HCT116 (cell line): ENCODE results near the gene RPN1. TPM values are rescaled to one million over a fixed set of nuclear protein-coding genes. Genes with fewer than 3 reads are reported as not detected.

Experiments
- ATAC-seq: fragments of 200-7000 bp; cut with Tn5 transposase; 2 replicates; pipeline ENCODE4 v1.9.1; 2020; ENCODE audit warnings: mild to moderate bottlenecking, moderate library complexity
- BruUV-seq: library from RNA; stranded (reverse); fragments of 400-500 nt; replicated peaks from 2 replicates; lab custom pipeline; 2021; lab: Mats Ljungman, UMichigan
- CTCF ChIA-PET: fragments of 300-600 bp; sonication (Branson Sonifier 250); formaldehyde crosslinking; loops from one replicate; lab custom pipeline; 2021; ENCODE audit warnings: antibody characterized with exemption; lab: Charles Lee
- POLR2A ChIA-PET: fragments of 300-600, 350-600 bp; sonication (Branson Sonifier 250); formaldehyde crosslinking; loops from one replicate; lab custom pipeline; 2021; ENCODE audit warnings: antibody characterized with exemption; lab: Charles Lee
- RAD21 ChIA-PET, 2 experiments: fragments of 300-600 bp; sonication (Branson Sonifier 250); formaldehyde crosslinking; loops; one replicate each; lab custom pipeline; 2023; ENCODE audit warnings: low total read pairs in 2 of 2; ENCODE audit not compliant: uncharacterized antibody in 2 of 2, unreplicated experiment in 2 of 2, low non-redundant PET in 1 of 2; lab: Charles Lee
- DNase-seq: peaks from one replicate; pipeline ENCODE4 v3.0.0-alpha.2; 2010; ENCODE audit warnings: low read depth, low spot score
- H2AFZ ChIP-seq: fragments of 200-600 bp; shearing (Covaris generic), sonication (generic); 2 replicates; pipeline ENCODE4 v1.6.1; 2017; ENCODE audit warnings: low read depth, mixed run types, mixed read lengths, antibody characterized with exemption, low read length; ENCODE audit not compliant: poor library complexity, severe bottlenecking
- H3K27ac ChIP-seq: 2 replicates; pipeline ENCODE4 v1.5.1; 2012; ENCODE audit warnings: low read depth, low read length
- H3K27me3 ChIP-seq: fragments of 200-600 bp; sonication (generic); 2 replicates; pipeline ENCODE4 v1.6.1; 2016; ENCODE audit warnings: mixed run types, low read length, mixed read lengths; ENCODE audit not compliant: insufficient read depth
- H3K36me3 ChIP-seq, 2 experiments: fragments of 200-500 bp in 1 of 2; fragments of 200-600 bp in 1 of 2; sonication (Bioruptor generic) in 1 of 2; sonication (generic) in 1 of 2; 2 replicates each; pipeline versions ENCODE4 v1.5.1 to v1.6.1; 2014 to 2016; ENCODE audit warnings: low read length in 2 of 2, inconsistent platforms in 1 of 2, mixed read lengths in 1 of 2, mixed run types in 1 of 2; ENCODE audit not compliant: insufficient read depth in 2 of 2, control insufficient read depth in 1 of 2
- H3K4me1 ChIP-seq, 2 experiments: fragments of 200-600 bp in 1 of 2; sonication (generic) in 1 of 2; 2 replicates each; pipeline versions ENCODE4 v1.5.1 to v1.6.1; 2012 to 2017; ENCODE audit warnings: low read length in 2 of 2, inconsistent platforms in 1 of 2, mild to moderate bottlenecking in 1 of 2, mixed read lengths in 1 of 2, mixed run types in 1 of 2, moderate library complexity in 1 of 2; ENCODE audit not compliant: insufficient read depth in 2 of 2, control insufficient read depth in 1 of 2
- H3K4me2 ChIP-seq: fragments of 200-600 bp; sonication (generic); 2 replicates; pipeline ENCODE4 v1.6.1; 2017; ENCODE audit warnings: mixed run types, low read length, mixed read lengths
- H3K4me3 ChIP-seq, 2 experiments: fragments of 200-600 bp in 1 of 2; sonication (generic) in 1 of 2; replicated peaks in 1 of 2; 2 replicates each; pipeline ENCODE4 v1.5.1; 2011 to 2016; ENCODE audit warnings: low read length in 2 of 2, control low read depth in 1 of 2, low read depth in 1 of 2, mild to moderate bottlenecking in 1 of 2, mixed read lengths in 1 of 2, mixed run types in 1 of 2
- H3K79me2 ChIP-seq: fragments of 200-600 bp; sonication (generic); 2 replicates; pipeline ENCODE4 v1.6.1; 2017; ENCODE audit warnings: mild to moderate bottlenecking, mixed run types, low read length, moderate library complexity, mixed read lengths; ENCODE audit not compliant: insufficient read depth
- H3K9ac ChIP-seq: fragments of 200-600 bp; sonication (generic); 2 replicates; pipeline ENCODE4 v1.6.1; 2016; ENCODE audit warnings: low read length, mixed read lengths
- H3K9me2 ChIP-seq: fragments of 200-600 bp; sonication (generic), shearing (Covaris generic); 2 replicates; pipeline ENCODE4 v1.6.1; 2017; ENCODE audit warnings: mixed run types, mild to moderate bottlenecking, moderate library complexity; ENCODE audit not compliant: insufficient read depth
- H3K9me3 ChIP-seq, 2 experiments: fragments of 200-500 bp in 1 of 2; fragments of 200-600 bp in 1 of 2; sonication (Bioruptor generic) in 1 of 2; sonication (generic) in 1 of 2; 2 replicates each; pipeline ENCODE4 v1.6.1; 2014 to 2017; ENCODE audit warnings: low read length in 2 of 2, mixed read lengths in 2 of 2, inconsistent platforms in 1 of 2, low read depth in 1 of 2, mild to moderate bottlenecking in 1 of 2, mixed run types in 1 of 2, moderate library complexity in 1 of 2; ENCODE audit not compliant: control insufficient read depth in 1 of 2, insufficient read depth in 1 of 2
- H4K20me1 ChIP-seq: fragments of 200-600 bp; sonication (generic), shearing (Covaris generic); 2 replicates; pipeline ENCODE4 v1.6.1; 2017; ENCODE audit warnings: mixed run types, mild to moderate bottlenecking, moderate library complexity; ENCODE audit not compliant: insufficient read depth
- CBX3 ChIP-seq: IDR thresholded peaks from 2 replicates; pipeline ENCODE4 v1.6.1; 2012; ENCODE audit warnings: low read depth
- CEBPB ChIP-seq: IDR thresholded peaks from 2 replicates; pipeline ENCODE4 v1.6.1; 2012; ENCODE audit warnings: low read depth
- EGR1 ChIP-seq: IDR thresholded peaks from 2 replicates; pipeline ENCODE4 v1.6.1; 2012; ENCODE audit warnings: low read depth
- EZH2 ChIP-seq: fragments of 200-600 bp; sonication (generic); IDR thresholded peaks from 2 replicates; pipeline ENCODE4 v1.6.1; 2017; ENCODE audit warnings: antibody characterized with exemption, mixed run types
- FOSL1 ChIP-seq: IDR thresholded peaks from 2 replicates; pipeline ENCODE4 v1.6.1; 2012; ENCODE audit warnings: low read depth
- JUND ChIP-seq: IDR thresholded peaks from 2 replicates; pipeline ENCODE4 v1.6.1; 2012
- MAX ChIP-seq: IDR thresholded peaks from 2 replicates; pipeline ENCODE4 v1.6.1; 2012
- POLR2AphosphoS5 ChIP-seq: IDR thresholded peaks from 2 replicates; pipeline ENCODE4 v1.6.1; 2011; ENCODE audit warnings: mild to moderate bottlenecking, low read depth, low read length, moderate library complexity
- RAD21 ChIP-seq: IDR thresholded peaks from 2 replicates; pipeline ENCODE4 v1.6.1; 2012; ENCODE audit warnings: low read depth, mild to moderate bottlenecking
- SIN3A ChIP-seq: IDR thresholded peaks from 2 replicates; pipeline ENCODE4 v1.6.1; 2012; ENCODE audit warnings: low read depth
- SP1 ChIP-seq: IDR thresholded peaks from 2 replicates; pipeline ENCODE4 v1.6.1; 2012; ENCODE audit warnings: low read depth
- SRF ChIP-seq: IDR thresholded peaks from 2 replicates; pipeline ENCODE4 v1.6.1; 2012; ENCODE audit warnings: low read depth
- intact Hi-C: fragments of 100-400 bp; cut with micrococcal nuclease; formaldehyde crosslinking; loops from 2 replicates; pipeline ENCODE4 v1.10.0; 2022
- total RNA-seq: library from RNA; stranded (reverse); gene quantifications from one replicate; pipeline ENCODE4 v1.2.1, GENCODE V29; 2021; ENCODE audit not compliant: unreplicated experiment
- TF ChIP-seq, protein P1 (sequence below): IDR thresholded peaks from 2 replicates; pipeline ENCODE4 v1.6.1; 2012; ENCODE audit warnings: low read depth
- TF ChIP-seq, protein P2 (sequence below), 3 experiments: fragments of 200-600 bp in 1 of 3; sonication (generic) in 1 of 3; IDR thresholded peaks in 2 of 3; conservative IDR thresholded peaks in 1 of 3; 2 replicates each; pipeline ENCODE4 v1.5.1; 2012 to 2017; ENCODE audit warnings: low read depth in 2 of 3, low read length in 2 of 3, antibody characterized with exemption in 1 of 3, borderline replicate concordance in 1 of 3, control low read depth in 1 of 3, mild to moderate bottlenecking in 1 of 3, mixed read lengths in 1 of 3, mixed run types in 1 of 3, moderate library complexity in 1 of 3; ENCODE audit not compliant: insufficient read depth in 1 of 3

Gene RPN1
- total RNA-seq, 1 experiment from 2014 or later = 218 TPM

DNA sequence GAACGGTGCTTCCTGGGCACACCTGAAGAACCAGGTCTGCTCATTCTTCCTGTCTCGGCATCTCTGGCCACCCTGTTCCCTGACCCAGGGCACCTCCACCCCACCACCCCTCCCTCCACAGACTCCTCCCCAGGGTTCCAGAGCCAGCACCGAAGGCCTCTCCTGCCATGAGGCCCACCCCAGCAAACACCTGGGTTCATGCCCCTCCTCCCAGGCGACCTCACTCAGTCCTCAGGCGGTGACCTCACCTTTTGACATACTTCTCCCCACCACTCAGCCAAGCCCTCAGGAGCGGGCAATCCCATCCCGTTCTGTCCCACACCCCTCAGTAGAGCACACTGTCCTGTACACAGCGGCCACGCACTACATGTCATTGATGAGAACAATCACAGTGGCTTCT is 72.3 kb downstream of the RPN1 start (continued):
- TF ChIP-seq, protein P1, sequence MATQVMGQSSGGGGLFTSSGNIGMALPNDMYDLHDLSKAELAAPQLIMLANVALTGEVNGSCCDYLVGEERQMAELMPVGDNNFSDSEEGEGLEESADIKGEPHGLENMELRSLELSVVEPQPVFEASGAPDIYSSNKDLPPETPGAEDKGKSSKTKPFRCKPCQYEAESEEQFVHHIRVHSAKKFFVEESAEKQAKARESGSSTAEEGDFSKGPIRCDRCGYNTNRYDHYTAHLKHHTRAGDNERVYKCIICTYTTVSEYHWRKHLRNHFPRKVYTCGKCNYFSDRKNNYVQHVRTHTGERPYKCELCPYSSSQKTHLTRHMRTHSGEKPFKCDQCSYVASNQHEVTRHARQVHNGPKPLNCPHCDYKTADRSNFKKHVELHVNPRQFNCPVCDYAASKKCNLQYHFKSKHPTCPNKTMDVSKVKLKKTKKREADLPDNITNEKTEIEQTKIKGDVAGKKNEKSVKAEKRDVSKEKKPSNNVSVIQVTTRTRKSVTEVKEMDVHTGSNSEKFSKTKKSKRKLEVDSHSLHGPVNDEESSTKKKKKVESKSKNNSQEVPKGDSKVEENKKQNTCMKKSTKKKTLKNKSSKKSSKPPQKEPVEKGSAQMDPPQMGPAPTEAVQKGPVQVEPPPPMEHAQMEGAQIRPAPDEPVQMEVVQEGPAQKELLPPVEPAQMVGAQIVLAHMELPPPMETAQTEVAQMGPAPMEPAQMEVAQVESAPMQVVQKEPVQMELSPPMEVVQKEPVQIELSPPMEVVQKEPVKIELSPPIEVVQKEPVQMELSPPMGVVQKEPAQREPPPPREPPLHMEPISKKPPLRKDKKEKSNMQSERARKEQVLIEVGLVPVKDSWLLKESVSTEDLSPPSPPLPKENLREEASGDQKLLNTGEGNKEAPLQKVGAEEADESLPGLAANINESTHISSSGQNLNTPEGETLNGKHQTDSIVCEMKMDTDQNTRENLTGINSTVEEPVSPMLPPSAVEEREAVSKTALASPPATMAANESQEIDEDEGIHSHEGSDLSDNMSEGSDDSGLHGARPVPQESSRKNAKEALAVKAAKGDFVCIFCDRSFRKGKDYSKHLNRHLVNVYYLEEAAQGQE = no peak

GRCh38 chr3:128577711-128578110 is 72.9 kb downstream of the RPN1 start:
- POLR2A ChIA-PET = interaction anchor here (0.7 kb wide), 1 partner anchor 198 kb away, joined by 3 read pairs; no protein-coding TSS in a partner anchor
- H4K20me1 ChIP-seq = no peaks in the 10 kb centered on the region
- H3K9me3 ChIP-seq = peaks cover 0 to 5% of the 10 kb centered on the region in 2 experiments; a peak in 1 of 4 replicates
- H3K4me2 ChIP-seq = no peak overlapping the region
- H3K9ac ChIP-seq = no peak overlapping the region
- intact Hi-C loops = no loop called here
- BruUV-seq = no TSS peak
- RAD21 ChIA-PET = no interaction called here
- H2AFZ ChIP-seq = no peak overlapping the region
- DNase-seq (no peak), ATAC-seq (no peak)
- no peaks in the 10 kb centered on the region for H3K27me3 ChIP-seq
- CTCF ChIA-PET = no interaction called here
- TF ChIP-seq MAX = no peak
- no peaks in the 10 kb centered on the region for H3K79me2 ChIP-seq
- no peaks in the 10 kb centered on the region for H3K36me3 ChIP-seq
- H3K9me2 ChIP-seq = no peaks in the 10 kb centered on the region
- H3K4me1 ChIP-seq = no peaks in the 10 kb centered on the region
- no peak overlapping the region for H3K27ac ChIP-seq
- no peak overlapping the region for H3K4me3 ChIP-seq

DNA sequence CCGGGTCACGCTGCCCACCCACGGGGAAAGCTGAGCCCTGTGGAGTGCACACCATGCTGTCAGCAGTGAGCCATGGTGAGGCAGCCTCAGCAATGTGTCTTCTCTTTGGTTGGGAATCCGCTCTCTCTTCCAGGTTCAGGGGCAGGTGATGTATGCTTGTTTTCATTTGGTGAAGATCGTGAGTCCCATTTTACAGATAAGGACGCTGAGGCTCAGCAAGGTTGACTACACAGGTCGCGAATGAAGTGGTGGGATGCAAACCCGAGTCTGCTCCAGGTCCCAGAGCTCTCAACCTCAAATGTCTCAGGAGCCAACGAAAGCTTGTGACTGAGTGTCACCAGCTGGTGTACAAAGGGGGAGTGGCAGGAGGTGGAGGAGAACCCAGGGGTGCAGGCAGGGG is 74.3 kb downstream of the RPN1 start:
- ATAC-seq (no peak), DNase-seq (no peak)
- ChIA-PET CTCF (no interaction called here), RAD21 (no interaction called here), POLR2A (no interaction called here)
- H3K9ac ChIP-seq = no peak overlapping the region
- no peak overlapping the region for H3K4me3 ChIP-seq
- peaks cover 0 to 5% of the 10 kb centered on the region in 2 experiments; a peak in 1 of 4 replicates for H3K9me3 ChIP-seq
- BruUV-seq = no TSS peak
- H3K79me2 ChIP-seq = no peaks in the 10 kb centered on the region
- no peaks in the 10 kb centered on the region for H3K36me3 ChIP-seq
- no peak overlapping the region for H3K4me2 ChIP-seq
- no peaks in the 10 kb centered on the region for H3K4me1 ChIP-seq
- H3K27ac ChIP-seq = no peak overlapping the region
- no peaks in the 10 kb centered on the region for H4K20me1 ChIP-seq
- no peaks in the 10 kb centered on the region; the same call in 1 of the 2 replicates for H3K27me3 ChIP-seq
- intact Hi-C loops = no loop called here
- no peaks in the 10 kb centered on the region for H3K9me2 ChIP-seq
- no peak overlapping the region for H2AFZ ChIP-seq
- TF ChIP-seq EZH2 (no peak), CEBPB (no peak), POLR2AphosphoS5 (no peak), SIN3A (no peak), SRF (no peak), MAX (no peak), SP1 (no peak), EGR1 (no peak), RAD21 (no peak), CBX3 (no peak), JUND (no peak), FOSL1 (no peak)
- TF ChIP-seq, protein P2, sequence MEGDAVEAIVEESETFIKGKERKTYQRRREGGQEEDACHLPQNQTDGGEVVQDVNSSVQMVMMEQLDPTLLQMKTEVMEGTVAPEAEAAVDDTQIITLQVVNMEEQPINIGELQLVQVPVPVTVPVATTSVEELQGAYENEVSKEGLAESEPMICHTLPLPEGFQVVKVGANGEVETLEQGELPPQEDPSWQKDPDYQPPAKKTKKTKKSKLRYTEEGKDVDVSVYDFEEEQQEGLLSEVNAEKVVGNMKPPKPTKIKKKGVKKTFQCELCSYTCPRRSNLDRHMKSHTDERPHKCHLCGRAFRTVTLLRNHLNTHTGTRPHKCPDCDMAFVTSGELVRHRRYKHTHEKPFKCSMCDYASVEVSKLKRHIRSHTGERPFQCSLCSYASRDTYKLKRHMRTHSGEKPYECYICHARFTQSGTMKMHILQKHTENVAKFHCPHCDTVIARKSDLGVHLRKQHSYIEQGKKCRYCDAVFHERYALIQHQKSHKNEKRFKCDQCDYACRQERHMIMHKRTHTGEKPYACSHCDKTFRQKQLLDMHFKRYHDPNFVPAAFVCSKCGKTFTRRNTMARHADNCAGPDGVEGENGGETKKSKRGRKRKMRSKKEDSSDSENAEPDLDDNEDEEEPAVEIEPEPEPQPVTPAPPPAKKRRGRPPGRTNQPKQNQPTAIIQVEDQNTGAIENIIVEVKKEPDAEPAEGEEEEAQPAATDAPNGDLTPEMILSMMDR (IDR thresholded peaks at IDR 0.05 in 2 of 3, conservative IDR thresholded peaks at IDR 0.05 in 1 of 3; ENCODE audit: borderline replicate concordance in 1 of 3, insufficient read depth in 1 of 3, low read depth in 2 of 3, low read length in 2 of 3) = no peak
